Keratinocyte (primary cell): ENCODE data around the gene DMBX1.

Experiments
- EZH2 ChIP-seq: IDR thresholded peaks from one replicate; pipeline ENCODE4 v1.6.1; 2012; ENCODE audit warnings: inconsistent platforms, mild to moderate bottlenecking, low read length, moderate library complexity
- TF ChIP-seq, protein P1 (sequence below), 3 experiments: IDR thresholded peaks in 1 of 3; conservative IDR thresholded peaks in 1 of 3; optimal IDR thresholded peaks in 1 of 3; 2 replicates in 2 of 3; 3 replicates in 1 of 3; pipeline versions ENCODE3 to v1.5.1; 2011; ENCODE audit warnings: low read length in 3 of 3, mild to moderate bottlenecking in 3 of 3, moderate library complexity in 2 of 3, control low read depth in 1 of 3, inconsistent platforms in 1 of 3; ENCODE audit not compliant: insufficient read depth in 2 of 3; ENCODE audit errors: extremely low read depth in 1 of 3

DNA sequence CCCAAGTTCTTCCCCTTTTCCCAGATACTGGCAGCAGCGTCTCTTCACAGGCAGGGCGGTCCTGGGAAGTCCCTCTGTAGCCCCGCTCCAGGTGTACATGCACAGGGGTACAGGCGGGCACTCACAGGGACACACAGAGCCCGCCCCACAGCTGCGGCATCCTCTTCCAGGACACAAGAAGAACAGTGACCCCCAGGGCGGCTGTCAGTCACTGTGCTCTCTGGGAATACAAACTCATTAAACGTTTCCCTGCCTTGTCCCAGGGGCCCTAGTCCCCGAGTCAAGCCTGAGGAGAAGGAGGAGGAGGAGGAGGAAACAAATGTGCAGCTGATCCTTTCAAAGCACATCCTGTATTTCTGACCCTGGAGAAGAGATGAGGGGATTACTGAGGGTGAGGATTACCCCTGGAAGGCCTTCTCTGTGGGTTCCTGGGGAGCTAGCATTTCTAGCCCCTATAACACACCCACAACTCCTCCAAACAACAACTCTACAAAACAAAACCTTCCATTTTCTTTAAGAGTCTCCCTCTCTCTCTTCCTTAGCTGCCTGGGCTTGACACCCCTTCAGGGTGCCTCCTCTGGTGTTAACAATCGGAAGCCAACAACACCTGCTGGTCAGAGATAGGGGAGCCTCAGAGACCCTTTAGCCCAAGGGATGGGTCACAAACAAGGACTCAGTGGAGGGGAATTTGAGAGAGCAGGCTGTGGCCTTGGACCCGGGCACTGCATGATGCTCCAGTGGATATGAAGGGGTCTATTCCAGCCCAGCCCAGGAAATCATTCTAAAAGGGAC, 28.4 kb upstream of the DMBX1 start:
- TF ChIP-seq, protein P1, sequence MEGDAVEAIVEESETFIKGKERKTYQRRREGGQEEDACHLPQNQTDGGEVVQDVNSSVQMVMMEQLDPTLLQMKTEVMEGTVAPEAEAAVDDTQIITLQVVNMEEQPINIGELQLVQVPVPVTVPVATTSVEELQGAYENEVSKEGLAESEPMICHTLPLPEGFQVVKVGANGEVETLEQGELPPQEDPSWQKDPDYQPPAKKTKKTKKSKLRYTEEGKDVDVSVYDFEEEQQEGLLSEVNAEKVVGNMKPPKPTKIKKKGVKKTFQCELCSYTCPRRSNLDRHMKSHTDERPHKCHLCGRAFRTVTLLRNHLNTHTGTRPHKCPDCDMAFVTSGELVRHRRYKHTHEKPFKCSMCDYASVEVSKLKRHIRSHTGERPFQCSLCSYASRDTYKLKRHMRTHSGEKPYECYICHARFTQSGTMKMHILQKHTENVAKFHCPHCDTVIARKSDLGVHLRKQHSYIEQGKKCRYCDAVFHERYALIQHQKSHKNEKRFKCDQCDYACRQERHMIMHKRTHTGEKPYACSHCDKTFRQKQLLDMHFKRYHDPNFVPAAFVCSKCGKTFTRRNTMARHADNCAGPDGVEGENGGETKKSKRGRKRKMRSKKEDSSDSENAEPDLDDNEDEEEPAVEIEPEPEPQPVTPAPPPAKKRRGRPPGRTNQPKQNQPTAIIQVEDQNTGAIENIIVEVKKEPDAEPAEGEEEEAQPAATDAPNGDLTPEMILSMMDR (optimal IDR thresholded peaks at IDR 0.05 in 1 of 3, IDR thresholded peaks at IDR 0.05 in 1 of 3, conservative IDR thresholded peaks at IDR 0.05 in 1 of 3; ENCODE audit: extremely low read depth in 1 of 3, insufficient read depth in 2 of 3, low read length in 3 of 3): no peak
- no peak for TF ChIP-seq EZH2
